K562 (cell line): ENCODE measurements around the gene MFSD11. TPM values are rescaled to one million over a fixed set of nuclear protein-coding genes. Genes with fewer than 3 reads are reported as not detected.

Source experiments
- ATAC-seq: fragments of 200-7000 bp; cut with Tn5 transposase; 3 replicates; pipeline ENCODE4 v1.9.1; 2020; ENCODE audit warnings: moderate library complexity
- BruUV-seq: library from RNA; stranded (reverse); fragments of 400-500 nt; replicated peaks from 2 replicates; lab custom pipeline; 2021; lab: Mats Ljungman, UMichigan
- CTCF ChIA-PET: fragments of 300-600 bp; formaldehyde crosslinking; extraction: SDS; loops from one replicate; lab custom pipeline; 2021; ENCODE audit warnings: low intra/inter-chr PET ratio; lab: Yijun Ruan, JAX
- POLR2A ChIA-PET: fragments of 300-600, 350-650 bp; sonication (Branson Sonifier 250); formaldehyde crosslinking; extraction: SDS; loops from one replicate; lab custom pipeline; 2021; ENCODE audit warnings: antibody characterized with exemption, inconsistent platforms; lab: Yijun Ruan, JAX
- DNase-seq, 4 experiments: peaks; one replicate each; pipeline versions ENCODE4 v3.0.0 to v3.0.0-alpha.2; 2011 to 2018; ENCODE audit warnings: low spot score in 3 of 4, mixed read lengths in 3 of 4; ENCODE audit errors: extremely low read depth in 1 of 4
- FAIRE-seq: peaks from 2 replicates; lab custom pipeline; 2011; peaks lifted over from hg19 to GRCh38; lab: Jason Lieb, UNC
- H2AFZ ChIP-seq: 2 replicates; pipeline ENCODE4 v1.6.0; 2011; ENCODE audit warnings: low read depth, low read length, control low read depth, inconsistent platforms
- H3K27ac ChIP-seq: fragments of 200-600 bp; 3 replicates; pipeline ENCODE4 v1.8.0; 2011; ENCODE audit warnings: low read depth, mild to moderate bottlenecking, control low read depth, inconsistent platforms, low read length, moderate library complexity, mixed read lengths; ENCODE audit errors: extremely low read depth
- H3K27me3 ChIP-seq, 2 experiments: fragments of 300-600 bp in 1 of 2; 2 replicates in 1 of 2; 3 replicates in 1 of 2; pipeline versions ENCODE4 v1.6.0 to v1.8.0; 2011; ENCODE audit warnings: inconsistent platforms in 2 of 2, low read length in 2 of 2, mild to moderate bottlenecking in 1 of 2, mixed read lengths in 1 of 2, moderate library complexity in 1 of 2; ENCODE audit not compliant: control insufficient read depth in 2 of 2, insufficient read depth in 2 of 2
- H3K36me3 ChIP-seq: fragments of 300-600 bp; 3 replicates; pipeline ENCODE4 v1.8.0; 2011; ENCODE audit warnings: mild to moderate bottlenecking, low read length, inconsistent platforms; ENCODE audit not compliant: control insufficient read depth, insufficient read depth
- H3K4me1 ChIP-seq, 2 experiments: fragments of 200-600 bp in 1 of 2; replicated peaks in 1 of 2; 2 replicates in 1 of 2; 3 replicates in 1 of 2; pipeline versions ENCODE4 v1.5.1 to v1.8.0; 2011; ENCODE audit warnings: inconsistent platforms in 2 of 2, low read length in 2 of 2, mild to moderate bottlenecking in 1 of 2, mixed read lengths in 1 of 2, moderate library complexity in 1 of 2; ENCODE audit not compliant: control insufficient read depth in 2 of 2, insufficient read depth in 2 of 2
- H3K4me2 ChIP-seq: 2 replicates; pipeline ENCODE4 v1.6.1; 2011; ENCODE audit warnings: low read length, control low read depth, inconsistent platforms, mixed read lengths; ENCODE audit not compliant: insufficient read depth
- H3K4me3 ChIP-seq: fragments of 200-600 bp; sonication (generic), shearing (Covaris generic); 2 replicates; pipeline ENCODE4 v1.5.1; 2016; ENCODE audit warnings: control low read depth, inconsistent platforms
- H3K79me2 ChIP-seq: fragments of 200-600 bp; 3 replicates; pipeline ENCODE4 v1.8.0; 2011; ENCODE audit warnings: low read length, inconsistent platforms; ENCODE audit not compliant: control insufficient read depth, insufficient read depth
- H3K9ac ChIP-seq, 2 experiments: 2 replicates each; pipeline versions ENCODE4 v1.6.0 to v1.6.1; 2011; ENCODE audit warnings: low read depth in 2 of 2, low read length in 2 of 2, control low read depth in 1 of 2, inconsistent platforms in 1 of 2, mild to moderate bottlenecking in 1 of 2, mixed read lengths in 1 of 2; ENCODE audit not compliant: insufficient read depth in 1 of 2
- H3K9me1 ChIP-seq: one replicate; pipeline ENCODE4 v1.6.0; 2011; ENCODE audit warnings: inconsistent platforms, mild to moderate bottlenecking, low read length, moderate library complexity; ENCODE audit not compliant: control insufficient read depth, insufficient read depth
- H3K9me3 ChIP-seq: replicated peaks from 2 replicates; pipeline ENCODE4 v1.5.1; 2011; ENCODE audit warnings: low read depth, low read length, inconsistent platforms; ENCODE audit not compliant: control insufficient read depth, insufficient read depth
- H4K20me1 ChIP-seq: replicated peaks from 2 replicates; pipeline ENCODE4 v1.6.1; 2011; ENCODE audit warnings: low read length, inconsistent platforms, mixed read lengths; ENCODE audit not compliant: control insufficient read depth, insufficient read depth
- FIP1L1 ChIP-seq: fragments of 200-400 bp; formaldehyde crosslinking; IDR thresholded peaks from 2 replicates; pipeline ENCODE4 v1.6.1; 2018; ENCODE audit warnings: mild to moderate bottlenecking, low read depth, low read length; ENCODE audit not compliant: poor library complexity, severe bottlenecking
- MEIS2 ChIP-seq: fragments of 450-650 bp; IDR thresholded peaks from 2 replicates; pipeline ENCODE4 v1.6.1; 2014; ENCODE audit warnings: mild to moderate bottlenecking; ENCODE audit not compliant: partially characterized antibody
- MYNN ChIP-seq, 2 experiments: sonication (generic); formaldehyde crosslinking in 1 of 2; IDR thresholded peaks; 2 replicates each; pipeline versions ENCODE4 v1.5.0 to v1.6.1; 2016 to 2020; ENCODE audit warnings: antibody characterized with exemption in 1 of 2, missing genetic modification reagents in 1 of 2
- NR2F6 ChIP-seq: fragments of 450-650 bp; formaldehyde crosslinking; IDR thresholded peaks from 2 replicates; pipeline ENCODE4 v1.4.0; 2020; ENCODE audit warnings: mild to moderate bottlenecking
- NR4A1 ChIP-seq, 2 experiments: fragments of 250-450 bp in 1 of 2; fragments of 450-650 bp in 1 of 2; sonication (Bioruptor Pico) in 1 of 2; IDR thresholded peaks; 2 replicates each; pipeline versions ENCODE4 v1.4.0 to v1.6.1; 2016 to 2020; ENCODE audit warnings: mild to moderate bottlenecking in 2 of 2, missing compliant biosample characterization in 1 of 2, missing genetic modification characterization in 1 of 2, moderate library complexity in 1 of 2
- OTX1 ChIP-seq: fragments of 450-650 bp; formaldehyde crosslinking; IDR thresholded peaks from 2 replicates; pipeline ENCODE4 v1.4.0; 2022; ENCODE audit warnings: mild to moderate bottlenecking
- ZC3H11A ChIP-seq: IDR thresholded peaks from 2 replicates; pipeline ENCODE4 v1.6.1; 2012; ENCODE audit warnings: low read depth, low read length, improper control_type of control experiment
- ZNF23 ChIP-seq: fragments of 250-450 bp; sonication (Bioruptor Pico); IDR thresholded peaks from 2 replicates; pipeline ENCODE4 v1.4.0; 2020; ENCODE audit warnings: mild to moderate bottlenecking
- ZNF3 ChIP-seq: fragments of 250-450 bp; sonication (Bioruptor Pico); IDR thresholded peaks from 2 replicates; pipeline ENCODE4 v1.5.0; 2021; ENCODE audit warnings: mild to moderate bottlenecking, moderate library complexity
- ZNF696 ChIP-seq: fragments of 250-450 bp; sonication (Bioruptor Pico); conservative IDR thresholded peaks from 2 replicates; pipeline ENCODE4 v1.4.0; 2020; ENCODE audit warnings: mild to moderate bottlenecking, moderate library complexity
- WGBS: fragments of 100-300 bp; shearing (Covaris generic); methylation state at CpG from one replicate; pipeline ENCODE4 v1.1.6; 2016; ENCODE audit warnings: low coverage, mixed read lengths; ENCODE audit not compliant: insufficient coverage; ENCODE audit errors: missing lambda C conversion rate; 5-methylcytosine and 5-hydroxymethylcytosine counted together
- in situ Hi-C: fragments of 300-500 bp; cut with MboI; formaldehyde crosslinking; loops from 4 replicates; pipeline ENCODE4 v1.15.0; 2018; ENCODE audit warnings: inconsistent platforms, mixed read lengths
- intact Hi-C: fragments of 100-400 bp; cut with micrococcal nuclease; formaldehyde crosslinking; loops from 2 replicates; pipeline ENCODE4 v1.14.2; 2022
- polyA plus RNA-seq, 8 experiments: library from polyadenylated mRNA; depleted of rRNA in 4 of 8; stranded (reverse) in 5 of 8; unstranded in 3 of 8; fragments of >200 nt; fragmentation: Nextera tagmentation in 2 of 8; fragmentation: Illumina TruSeq in 1 of 8; extraction: Ambion mirVana in 2 of 8; extraction: Trizol in 1 of 8; gene quantifications; 2 replicates each; pipeline versions ENCODE4 v1.2.1 to v1.2.3, GENCODE V29; 2011 to 2014; ENCODE audit warnings: inconsistent platforms in 1 of 8, missing spikeins in 1 of 8
- total RNA-seq, 7 experiments: library from RNA; depleted of rRNA in 6 of 7; stranded (reverse); fragments of >200 nt in 6 of 7; fragmentation: Illumina TruSeq in 2 of 7; extraction: Trizol in 2 of 7; gene quantifications; 2 replicates each; pipeline versions ENCODE4 v1.2.1 to v1.2.3, GENCODE V29; 2011 to 2021; ENCODE audit warnings: low replicate concordance in 1 of 7
- TF ChIP-seq, protein P1 (sequence below): fragments of 200-800 bp; sonication (Bioruptor generic); IDR thresholded peaks from 2 replicates; pipeline ENCODE4 v1.6.1; 2016; ENCODE audit warnings: missing genetic modification characterization, missing compliant biosample characterization
- TF ChIP-seq, protein P2 (sequence below): fragments of 450-650 bp; IDR thresholded peaks from 2 replicates; pipeline ENCODE4 v1.6.1; 2017; ENCODE audit warnings: mild to moderate bottlenecking, moderate library complexity
- TF ChIP-seq, protein P3 (sequence below), 3 experiments: fragments of 200-800 bp in 1 of 3; sonication (Bioruptor generic) in 1 of 3; sonication (generic) in 1 of 3; formaldehyde crosslinking in 1 of 3; IDR thresholded peaks; 2 replicates each; pipeline versions ENCODE4 v1.6.1 to v1.8.0; 2016 to 2022; ENCODE audit warnings: mild to moderate bottlenecking in 2 of 3, missing compliant biosample characterization in 2 of 3, missing genetic modification characterization in 2 of 3, missing genetic modification reagents in 1 of 3

The MFSD11 gene
- total and polyA plus RNA-seq, 9 of the 15 experiments (the other 6 are each of a cell fraction or from before 2014, with no cell fraction given), result 14.4 to 24.5 (median 19.9) TPM

DNA sequence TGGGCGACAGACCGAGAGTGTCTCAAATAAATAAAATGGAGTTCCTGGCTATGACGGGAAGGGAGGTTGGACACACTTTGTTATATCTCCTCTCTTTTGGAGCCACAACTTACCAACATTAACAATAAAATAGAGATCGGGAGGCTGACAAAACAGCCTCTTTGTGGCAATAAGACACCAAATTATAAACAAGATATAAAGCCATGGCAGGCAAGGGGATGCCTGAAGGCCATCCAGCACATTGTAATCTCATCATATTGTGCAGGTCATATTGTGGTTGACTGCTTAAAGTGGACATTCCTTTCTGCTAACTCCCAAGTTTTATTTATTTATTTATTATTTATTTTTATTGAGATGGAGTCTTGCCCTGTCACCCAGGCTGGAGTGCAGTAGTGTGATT, 70.4 kb downstream of the MFSD11 start (continued):
- TF ChIP-seq OTX1 (CRISPR knock-in tag), result no peak
- TF ChIP-seq, all 486 proteins: peak for 0

DNA sequence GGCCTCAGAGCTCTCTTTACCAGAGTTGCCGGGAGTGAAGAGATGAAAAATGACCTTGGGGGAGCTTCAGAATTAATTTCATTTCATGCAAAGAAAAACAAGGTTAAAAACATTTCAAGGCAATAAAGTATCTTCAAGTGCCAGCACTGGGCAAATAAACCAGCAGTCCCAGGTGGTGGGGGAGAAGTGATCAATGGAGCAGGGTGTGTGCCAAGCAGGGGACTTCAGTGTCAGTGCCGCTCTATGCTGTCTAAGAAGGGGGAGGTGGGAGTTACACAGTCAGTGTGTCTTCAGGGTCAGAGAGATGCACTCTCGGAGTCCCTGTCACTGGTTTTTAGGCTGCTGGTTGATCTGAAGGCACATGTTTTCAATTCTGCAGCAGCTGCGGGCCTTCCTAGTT, 73.0 kb downstream of the MFSD11 start:
- ATAC-seq, result no peak
- no peak for DNase-seq
- H3K27ac ChIP-seq, result no peak overlapping the region
- H3K4me3 ChIP-seq, result no peak overlapping the region
- no peak for FAIRE-seq
- no TSS peak for BruUV-seq
- in situ Hi-C loops (no loop called here), intact Hi-C loops (no loop called here)
- H3K4me1 ChIP-seq, result peaks cover 0 to 5% of the 10 kb centered on the region in 2 experiments; a peak in 1 of 5 replicates
- H4K20me1 ChIP-seq, result no peaks in the 10 kb centered on the region
- no peak overlapping the region for H3K9ac ChIP-seq
- H3K36me3 ChIP-seq, result no peaks in the 10 kb centered on the region
- H2AFZ ChIP-seq, result no peak overlapping the region
- H3K79me2 ChIP-seq, result no peaks in the 10 kb centered on the region
- H3K9me3 ChIP-seq, result no peaks in the 10 kb centered on the region; the same call in 1 of the 2 replicates
- WGBS, result 40% methylated on average over 4 of the region's 4 CpGs
- no peaks in the 10 kb centered on the region for H3K9me1 ChIP-seq
- CTCF ChIA-PET, result interaction anchor here (0.6 kb wide), 1 partner anchor 250 kb away, joined by 3 read pairs; no protein-coding TSS in a partner anchor
- peaks cover 8 to 11% of the 10 kb centered on the region in 2 experiments; a peak in 2 of 5 replicates for H3K27me3 ChIP-seq
- POLR2A ChIA-PET, result interaction anchor here (0.6 to 0.7 kb wide), 2 partner anchors 22 to 129 kb away, joined by 3 read pairs; no protein-coding TSS in a partner anchor
- H3K4me2 ChIP-seq, result no peak overlapping the region
- TF ChIP-seq ZNF23 (CRISPR knock-in tag) (no peak), ZNF3 (no peak), MYNN (IDR thresholded peaks at IDR 0.05) (no peak), MYNN (CRISPR knock-in tag; IDR thresholded peaks at IDR 0.05) (no peak), NR4A1 (CRISPR knock-in tag; IDR thresholded peaks at IDR 0.05) (no peak), NR4A1 (tag; IDR thresholded peaks at IDR 0.05) (no peak), ZNF696 (CRISPR knock-in tag) (no peak), MEIS2 (no peak), NR2F6 (no peak), ZC3H11A (no peak), FIP1L1 (no peak)
- TF ChIP-seq, protein P1, sequence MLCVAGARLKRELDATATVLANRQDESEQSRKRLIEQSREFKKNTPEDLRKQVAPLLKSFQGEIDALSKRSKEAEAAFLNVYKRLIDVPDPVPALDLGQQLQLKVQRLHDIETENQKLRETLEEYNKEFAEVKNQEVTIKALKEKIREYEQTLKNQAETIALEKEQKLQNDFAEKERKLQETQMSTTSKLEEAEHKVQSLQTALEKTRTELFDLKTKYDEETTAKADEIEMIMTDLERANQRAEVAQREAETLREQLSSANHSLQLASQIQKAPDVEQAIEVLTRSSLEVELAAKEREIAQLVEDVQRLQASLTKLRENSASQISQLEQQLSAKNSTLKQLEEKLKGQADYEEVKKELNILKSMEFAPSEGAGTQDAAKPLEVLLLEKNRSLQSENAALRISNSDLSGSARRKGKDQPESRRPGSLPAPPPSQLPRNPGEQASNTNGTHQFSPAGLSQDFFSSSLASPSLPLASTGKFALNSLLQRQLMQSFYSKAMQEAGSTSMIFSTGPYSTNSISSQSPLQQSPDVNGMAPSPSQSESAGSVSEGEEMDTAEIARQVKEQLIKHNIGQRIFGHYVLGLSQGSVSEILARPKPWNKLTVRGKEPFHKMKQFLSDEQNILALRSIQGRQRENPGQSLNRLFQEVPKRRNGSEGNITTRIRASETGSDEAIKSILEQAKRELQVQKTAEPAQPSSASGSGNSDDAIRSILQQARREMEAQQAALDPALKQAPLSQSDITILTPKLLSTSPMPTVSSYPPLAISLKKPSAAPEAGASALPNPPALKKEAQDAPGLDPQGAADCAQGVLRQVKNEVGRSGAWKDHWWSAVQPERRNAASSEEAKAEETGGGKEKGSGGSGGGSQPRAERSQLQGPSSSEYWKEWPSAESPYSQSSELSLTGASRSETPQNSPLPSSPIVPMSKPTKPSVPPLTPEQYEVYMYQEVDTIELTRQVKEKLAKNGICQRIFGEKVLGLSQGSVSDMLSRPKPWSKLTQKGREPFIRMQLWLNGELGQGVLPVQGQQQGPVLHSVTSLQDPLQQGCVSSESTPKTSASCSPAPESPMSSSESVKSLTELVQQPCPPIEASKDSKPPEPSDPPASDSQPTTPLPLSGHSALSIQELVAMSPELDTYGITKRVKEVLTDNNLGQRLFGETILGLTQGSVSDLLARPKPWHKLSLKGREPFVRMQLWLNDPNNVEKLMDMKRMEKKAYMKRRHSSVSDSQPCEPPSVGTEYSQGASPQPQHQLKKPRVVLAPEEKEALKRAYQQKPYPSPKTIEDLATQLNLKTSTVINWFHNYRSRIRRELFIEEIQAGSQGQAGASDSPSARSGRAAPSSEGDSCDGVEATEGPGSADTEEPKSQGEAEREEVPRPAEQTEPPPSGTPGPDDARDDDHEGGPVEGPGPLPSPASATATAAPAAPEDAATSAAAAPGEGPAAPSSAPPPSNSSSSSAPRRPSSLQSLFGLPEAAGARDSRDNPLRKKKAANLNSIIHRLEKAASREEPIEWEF (CRISPR knock-in tag), result no peak
- TF ChIP-seq, protein P2, sequence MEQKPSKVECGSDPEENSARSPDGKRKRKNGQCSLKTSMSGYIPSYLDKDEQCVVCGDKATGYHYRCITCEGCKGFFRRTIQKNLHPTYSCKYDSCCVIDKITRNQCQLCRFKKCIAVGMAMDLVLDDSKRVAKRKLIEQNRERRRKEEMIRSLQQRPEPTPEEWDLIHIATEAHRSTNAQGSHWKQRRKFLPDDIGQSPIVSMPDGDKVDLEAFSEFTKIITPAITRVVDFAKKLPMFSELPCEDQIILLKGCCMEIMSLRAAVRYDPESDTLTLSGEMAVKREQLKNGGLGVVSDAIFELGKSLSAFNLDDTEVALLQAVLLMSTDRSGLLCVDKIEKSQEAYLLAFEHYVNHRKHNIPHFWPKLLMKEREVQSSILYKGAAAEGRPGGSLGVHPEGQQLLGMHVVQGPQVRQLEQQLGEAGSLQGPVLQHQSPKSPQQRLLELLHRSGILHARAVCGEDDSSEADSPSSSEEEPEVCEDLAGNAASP, result no peak
- TF ChIP-seq, protein P3, sequence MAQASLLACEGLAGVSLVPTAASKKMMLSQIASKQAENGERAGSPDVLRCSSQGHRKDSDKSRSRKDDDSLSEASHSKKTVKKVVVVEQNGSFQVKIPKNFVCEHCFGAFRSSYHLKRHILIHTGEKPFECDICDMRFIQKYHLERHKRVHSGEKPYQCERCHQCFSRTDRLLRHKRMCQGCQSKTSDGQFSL (CRISPR knock-in tag; IDR thresholded peaks at IDR 0.05), result no peak
- TF ChIP-seq, protein P3 (tag; IDR thresholded peaks at IDR 0.05), result no peak
